ENCODE results near the gene PAQR3.

Gene PAQR3

GRCh38 chr4:78937837-78938236 lies 1.4 kb downstream of the PAQR3 start:
- no peak for TF ChIP-seq EZH2phosphoT487 (IDR thresholded peaks at IDR 0.05; ENCODE audit: low read length)
- TF ChIP-seq, protein P1, sequence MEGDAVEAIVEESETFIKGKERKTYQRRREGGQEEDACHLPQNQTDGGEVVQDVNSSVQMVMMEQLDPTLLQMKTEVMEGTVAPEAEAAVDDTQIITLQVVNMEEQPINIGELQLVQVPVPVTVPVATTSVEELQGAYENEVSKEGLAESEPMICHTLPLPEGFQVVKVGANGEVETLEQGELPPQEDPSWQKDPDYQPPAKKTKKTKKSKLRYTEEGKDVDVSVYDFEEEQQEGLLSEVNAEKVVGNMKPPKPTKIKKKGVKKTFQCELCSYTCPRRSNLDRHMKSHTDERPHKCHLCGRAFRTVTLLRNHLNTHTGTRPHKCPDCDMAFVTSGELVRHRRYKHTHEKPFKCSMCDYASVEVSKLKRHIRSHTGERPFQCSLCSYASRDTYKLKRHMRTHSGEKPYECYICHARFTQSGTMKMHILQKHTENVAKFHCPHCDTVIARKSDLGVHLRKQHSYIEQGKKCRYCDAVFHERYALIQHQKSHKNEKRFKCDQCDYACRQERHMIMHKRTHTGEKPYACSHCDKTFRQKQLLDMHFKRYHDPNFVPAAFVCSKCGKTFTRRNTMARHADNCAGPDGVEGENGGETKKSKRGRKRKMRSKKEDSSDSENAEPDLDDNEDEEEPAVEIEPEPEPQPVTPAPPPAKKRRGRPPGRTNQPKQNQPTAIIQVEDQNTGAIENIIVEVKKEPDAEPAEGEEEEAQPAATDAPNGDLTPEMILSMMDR (IDR thresholded peaks at IDR 0.05; ENCODE audit: low read length), result no peak
- no peak for TF ChIP-seq EZH2 (optimal IDR thresholded peaks at IDR 0.05; ENCODE audit: low read depth, low read length)
- Histone ChIP-seq H3K79me2 (ENCODE audit: low read length) (no peaks in the 10 kb centered on the region), H3F3A (ENCODE audit: insufficient read depth, low read length) (no peaks in the 10 kb centered on the region), H2AFZ (ENCODE audit: low read length) (no peak overlapping the region), H3K36me3 (replicated peaks; ENCODE audit: insufficient read depth, low read length) (no peaks in the 10 kb centered on the region), H3K4me1 (ENCODE audit: low read length) (no peaks in the 10 kb centered on the region), H3K27me3 (replicated peaks; ENCODE audit: insufficient read depth, low read length) (no peaks in the 10 kb centered on the region), H3K27ac (ENCODE audit: low read length) (no peak overlapping the region), H3K4me3 (ENCODE audit: low read length) (no peak overlapping the region), H4K20me1 (ENCODE audit: insufficient read depth, low read length) (no peaks in the 10 kb centered on the region), H3K9ac (ENCODE audit: low read length) (no peak overlapping the region), H3K4me2 (ENCODE audit: low read depth, low read length) (peak overlapping the region; percentile 70; the same call in 1 of the 2 replicates), H3K9me3 (replicated peaks; ENCODE audit: insufficient read depth, low read length) (no peaks in the 10 kb centered on the region), H3K9me2 (replicated peaks; ENCODE audit: insufficient read depth, low read length) (no peaks in the 10 kb centered on the region)
- DNase-seq, result no peak

DNA sequence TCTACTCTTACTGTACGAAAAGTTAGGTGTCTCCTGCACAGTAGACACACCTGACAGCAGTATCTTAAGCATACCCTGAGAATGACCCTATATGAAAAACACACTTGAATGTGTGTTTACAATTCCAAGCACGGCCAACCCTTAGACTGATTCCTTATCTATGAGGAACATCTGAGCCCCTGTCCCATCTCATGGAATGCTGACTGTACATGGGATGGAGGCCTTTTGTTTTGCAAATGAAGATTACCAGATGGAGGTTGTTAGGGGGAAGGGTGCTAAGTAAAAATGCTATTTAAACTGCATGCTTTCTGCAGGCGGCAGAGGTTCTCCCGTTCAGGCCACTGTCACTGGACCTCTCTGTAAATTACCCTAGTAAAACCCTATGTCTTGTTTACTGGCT lies 2.2 kb downstream of the PAQR3 start:
- H3K9me3 ChIP-seq (replicated peaks; ENCODE audit: insufficient read depth, low read length), result no peaks in the 10 kb centered on the region
- no peaks in the 10 kb centered on the region for H3K79me2 ChIP-seq (ENCODE audit: low read length)
- no peak overlapping the region for H3K27ac ChIP-seq (ENCODE audit: low read length)
- H3K27me3 ChIP-seq (replicated peaks; ENCODE audit: insufficient read depth, low read length), result no peaks in the 10 kb centered on the region
- no peak overlapping the region for H3K4me3 ChIP-seq (ENCODE audit: low read length)
- H3F3A ChIP-seq (ENCODE audit: insufficient read depth, low read length), result no peaks in the 10 kb centered on the region
- H3K36me3 ChIP-seq (replicated peaks; ENCODE audit: insufficient read depth, low read length), result no peaks in the 10 kb centered on the region
- DNase-seq, result no peak
- H4K20me1 ChIP-seq (ENCODE audit: insufficient read depth, low read length), result no peaks in the 10 kb centered on the region
- no peaks in the 10 kb centered on the region for H3K4me1 ChIP-seq (ENCODE audit: low read length)
- no peak for TF ChIP-seq EZH2 (optimal IDR thresholded peaks at IDR 0.05; ENCODE audit: low read depth, low read length)
- TF ChIP-seq, protein P1 (IDR thresholded peaks at IDR 0.05; ENCODE audit: low read length), result no peak
- no peak for TF ChIP-seq EZH2phosphoT487 (IDR thresholded peaks at IDR 0.05; ENCODE audit: low read length)
- no peaks in the 10 kb centered on the region for H3K9me2 ChIP-seq (replicated peaks; ENCODE audit: insufficient read depth, low read length)
- H2AFZ ChIP-seq (ENCODE audit: low read length), result no peak overlapping the region
- H3K9ac ChIP-seq (ENCODE audit: low read length), result no peak overlapping the region
- H3K4me2 ChIP-seq (ENCODE audit: low read depth, low read length), result no peak overlapping the region

DNA sequence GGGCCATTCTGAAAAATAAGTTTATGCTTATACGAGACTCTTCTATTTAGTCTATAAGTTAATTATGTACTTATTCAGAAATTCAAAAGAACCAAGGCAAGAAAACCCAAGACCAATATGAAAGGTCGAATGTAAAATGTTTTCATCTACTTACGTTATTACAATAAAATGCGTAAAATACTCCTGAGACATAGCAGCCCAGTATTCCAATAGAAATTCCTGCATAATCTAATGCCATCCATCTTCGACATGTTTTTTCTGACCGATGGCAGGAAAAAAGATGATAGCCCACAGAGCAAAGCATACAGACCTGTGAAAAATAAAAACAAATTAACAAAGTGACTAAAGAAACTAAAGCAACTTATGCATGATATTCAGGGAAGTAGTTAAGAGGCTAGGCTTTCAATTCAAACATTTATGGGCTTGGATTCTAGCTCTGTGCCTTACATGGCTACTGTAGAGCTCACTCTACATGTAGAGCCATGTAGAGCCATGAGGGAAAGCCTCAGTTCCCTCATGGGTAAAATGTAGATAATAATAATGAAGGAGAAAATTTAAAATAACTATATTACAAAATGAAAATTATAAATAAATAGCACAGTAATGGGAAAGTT lies 9.1 kb downstream of the PAQR3 start:
- TF ChIP-seq EZH2 (optimal IDR thresholded peaks at IDR 0.05; ENCODE audit: low read depth, low read length) (no peak), EZH2phosphoT487 (IDR thresholded peaks at IDR 0.05; ENCODE audit: low read length) (no peak)
- TF ChIP-seq, protein P1 (IDR thresholded peaks at IDR 0.05; ENCODE audit: low read length), result no peak
- DNase-seq, result no peak
- Histone ChIP-seq H3K27me3 (replicated peaks; ENCODE audit: insufficient read depth, low read length) (no peaks in the 10 kb centered on the region), H3K4me2 (ENCODE audit: low read depth, low read length) (no peak overlapping the region), H3K9me2 (replicated peaks; ENCODE audit: insufficient read depth, low read length) (no peaks in the 10 kb centered on the region), H3K4me3 (ENCODE audit: low read length) (no peak overlapping the region), H3K9ac (ENCODE audit: low read length) (no peak overlapping the region), H3F3A (ENCODE audit: insufficient read depth, low read length) (no peaks in the 10 kb centered on the region), H4K20me1 (ENCODE audit: insufficient read depth, low read length) (no peaks in the 10 kb centered on the region), H3K79me2 (ENCODE audit: low read length) (no peaks in the 10 kb centered on the region), H3K9me3 (replicated peaks; ENCODE audit: insufficient read depth, low read length) (no peaks in the 10 kb centered on the region), H3K4me1 (ENCODE audit: low read length) (no peaks in the 10 kb centered on the region), H2AFZ (ENCODE audit: low read length) (no peak overlapping the region), H3K36me3 (replicated peaks; ENCODE audit: insufficient read depth, low read length) (no peaks in the 10 kb centered on the region), H3K27ac (ENCODE audit: low read length) (no peak overlapping the region)

Data from MM.1S (cell line).